Measurements from ENCODE around the gene EXOC3L2. TPM values are rescaled to one million over a fixed set of nuclear protein-coding genes. Genes with fewer than 3 reads are reported as not detected.

The EXOC3L2 gene
- total RNA-seq, 1 experiment from 2014 or later: not detected

- no peaks in the 10 kb centered on the region for H3K79me2 ChIP-seq (ENCODE audit: insufficient read depth, low read length)
- no peak overlapping the region for H3K4me2 ChIP-seq (ENCODE audit: low read length)
- H3K27me3 ChIP-seq (ENCODE audit: insufficient read depth, low read length): no peaks in the 10 kb centered on the region
- no TSS peak for BruUV-seq (replicated peaks)
- no peaks in the 10 kb centered on the region for H3K9me3 ChIP-seq (ENCODE audit: control insufficient read depth in 1 of 2, insufficient read depth in 1 of 2, low read depth in 1 of 2, low read length in 2 of 2)
- ATAC-seq (no peak), DNase-seq (ENCODE audit: low read depth, low spot score) (no peak)
- ChIA-PET CTCF (no interaction called here), POLR2A (no interaction called here), RAD21 (ENCODE audit: low non-redundant PET in 1 of 2, low total read pairs in 2 of 2, uncharacterized antibody in 2 of 2, unreplicated experiment in 2 of 2) (no interaction called here)
- H4K20me1 ChIP-seq (ENCODE audit: insufficient read depth): no peaks in the 10 kb centered on the region
- no peak overlapping the region for H3K9ac ChIP-seq (ENCODE audit: low read length)
- H3K4me1 ChIP-seq (ENCODE audit: control insufficient read depth in 1 of 2, insufficient read depth in 2 of 2, low read length in 2 of 2): peaks cover 3 to 24% of the 10 kb centered on the region in 2 experiments; a peak in 3 of 4 replicates
- intact Hi-C loops (cut with micrococcal nuclease): no loop called here
- no peak overlapping the region for H3K27ac ChIP-seq (ENCODE audit: low read depth, low read length)
- no peak overlapping the region for H3K4me3 ChIP-seq (replicated peaks in 1 of 2; ENCODE audit: low read depth in 1 of 2, low read length in 2 of 2)
- TF ChIP-seq EZH2phosphoT487 (IDR thresholded peaks at IDR 0.05; ENCODE audit: borderline replicate concordance): no peak
- no peak for TF ChIP-seq ZNF274 (IDR thresholded peaks at IDR 0.05; ENCODE audit: low read depth, low read length)
- no peak for TF ChIP-seq POLR2AphosphoS5 (IDR thresholded peaks at IDR 0.05; ENCODE audit: low read depth, low read length)
- no peak for TF ChIP-seq YY1 (IDR thresholded peaks at IDR 0.05; ENCODE audit: extremely low read depth, insufficient replicate concordance, low read depth, low read length)
- no peak for TF ChIP-seq CEBPB (IDR thresholded peaks at IDR 0.05; ENCODE audit: low read depth)
- no peak for TF ChIP-seq ZBTB33 (IDR thresholded peaks at IDR 0.05; ENCODE audit: extremely low read depth, insufficient replicate concordance, low read length)
- TF ChIP-seq ZFX (IDR thresholded peaks at IDR 0.05): no peak
- no peak for TF ChIP-seq CTCF (IDR thresholded peaks at IDR 0.05 in 2 of 3, conservative IDR thresholded peaks at IDR 0.05 in 1 of 3; ENCODE audit: borderline replicate concordance in 1 of 3, insufficient read depth in 1 of 3, low read depth in 2 of 3, low read length in 2 of 3)
- no peak for TF ChIP-seq SP1 (IDR thresholded peaks at IDR 0.05; ENCODE audit: low read depth)
- TF ChIP-seq CBX3 (IDR thresholded peaks at IDR 0.05; ENCODE audit: low read depth): no peak
- no peak for TF ChIP-seq EZH2 (IDR thresholded peaks at IDR 0.05)
- H3K36me3 ChIP-seq (ENCODE audit: control insufficient read depth in 1 of 2, insufficient read depth in 2 of 2, low read length in 2 of 2): peaks cover 4 to 9% of the 10 kb centered on the region in 2 experiments; a peak in 2 of 4 replicates
- no peak overlapping the region for H2AFZ ChIP-seq (ENCODE audit: low read depth, low read length, poor library complexity, severe bottlenecking)
- H3K9me2 ChIP-seq (ENCODE audit: insufficient read depth): no peaks in the 10 kb centered on the region
Measured at GRCh38 chr19:45290381-45290931, 45.2 kb upstream of the EXOC3L2 start.

Measured in HCT116 (cell line).